ENCODE data around the gene TMEM254. TPM values are rescaled to one million over a fixed set of nuclear protein-coding genes. Genes with fewer than 3 reads are reported as not detected.

TMEM254 gene
- total and polyA plus RNA-seq, 2 experiments from 2014 or later = 21.1 to 21.5 TPM

- no peaks in the 10 kb centered on the region for H3K27me3 ChIP-seq (ENCODE audit: insufficient read depth)
- TF ChIP-seq EZH2phosphoT487 (IDR thresholded peaks at IDR 0.05; ENCODE audit: unreplicated experiment) (no peak), ZNF114 (CRISPR knock-in tag; IDR thresholded peaks at IDR 0.05) (no peak), REST (IDR thresholded peaks at IDR 0.05; ENCODE audit: unreplicated experiment) (no peak), CREB1 (CRISPR knock-in tag; IDR thresholded peaks at IDR 0.05; ENCODE audit: low read depth) (no peak), ZNF462 (CRISPR knock-in tag; IDR thresholded peaks at IDR 0.05) (no peak), POLR2AphosphoS5 (IDR thresholded peaks at IDR 0.05; ENCODE audit: low read depth) (no peak), ZNF331 (CRISPR knock-in tag; IDR thresholded peaks at IDR 0.05; ENCODE audit: low read depth) (no peak), ETS1 (IDR thresholded peaks at IDR 0.05) (no peak), CTCF (conservative IDR thresholded peaks at IDR 0.05; ENCODE audit: low read depth in 2 of 2) (no peak), NANOG (IDR thresholded peaks at IDR 0.05; ENCODE audit: borderline replicate concordance) (no peak), EZH2 (IDR thresholded peaks at IDR 0.05; ENCODE audit: low read depth, unreplicated experiment) (no peak), JUNB (IDR thresholded peaks at IDR 0.05; ENCODE audit: unreplicated experiment) (no peak), STAT1 (IDR thresholded peaks at IDR 0.05; ENCODE audit: unreplicated experiment) (no peak)
- no peak overlapping the region for H3K4me3 ChIP-seq
- H3K79me2 ChIP-seq (replicated peaks; ENCODE audit: insufficient read depth) = no peaks in the 10 kb centered on the region
- H4K20me1 ChIP-seq (replicated peaks; ENCODE audit: insufficient read depth) = no peaks in the 10 kb centered on the region
- no peak overlapping the region for H3K27ac Mint-ChIP-seq
- no peaks in the 10 kb centered on the region; the same call in 2 of the 3 replicates for H3K36me3 Mint-ChIP-seq (ENCODE audit: low read depth)
- no peak for DNase-seq (ENCODE audit: low spot score)
- no peaks in the 10 kb centered on the region for H3K4me1 ChIP-seq (ENCODE audit: insufficient read depth)
- no peaks in the 10 kb centered on the region for H3F3A ChIP-seq (replicated peaks; ENCODE audit: low read depth)
- no peaks in the 10 kb centered on the region for H3K9me2 ChIP-seq (ENCODE audit: insufficient read depth)
- ATAC-seq = no peak
- no peak overlapping the region for H3K4me3 Mint-ChIP-seq
- H3K27ac ChIP-seq (ENCODE audit: low read depth) = no peak overlapping the region
- H2AFZ ChIP-seq = no peak overlapping the region
- no peaks in the 10 kb centered on the region for H3K4me1 Mint-ChIP-seq
- no peaks in the 10 kb centered on the region for H3K9me3 Mint-ChIP-seq
- H3K4me2 ChIP-seq = no peak overlapping the region
- peaks cover 3% of the 10 kb centered on the region for H3K27me3 Mint-ChIP-seq (ENCODE audit: insufficient read depth, low read depth, poor library complexity)
- no peaks in the 10 kb centered on the region for H3K36me3 ChIP-seq (ENCODE audit: insufficient read depth)
Measured at GRCh38 chr10:80094231-80094630, 15.8 kb downstream of the TMEM254 start.
